Measurements from ENCODE around the gene ZNF438.

ZNF438 gene

DNA sequence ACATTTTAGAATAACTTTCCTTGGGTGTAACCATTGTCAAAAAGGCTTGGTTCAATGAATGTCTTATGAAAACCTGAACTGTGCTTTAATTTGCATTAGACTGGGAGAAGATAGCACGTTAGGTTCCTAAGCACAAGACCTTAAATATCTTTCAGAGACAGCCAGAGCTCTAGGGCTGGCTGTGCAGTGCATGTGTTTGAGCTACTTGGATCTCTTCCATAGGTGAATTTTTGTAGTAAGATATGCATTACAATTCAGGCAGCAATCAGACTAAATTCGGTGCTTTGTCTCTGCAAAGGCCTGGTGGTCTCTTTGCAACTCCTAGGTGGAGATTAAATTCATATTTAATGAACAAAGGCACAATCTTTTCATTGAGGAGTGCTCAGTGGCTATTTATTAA, 192.0 kb downstream of the ZNF438 start:
- DNase-seq, result no peak

DNA sequence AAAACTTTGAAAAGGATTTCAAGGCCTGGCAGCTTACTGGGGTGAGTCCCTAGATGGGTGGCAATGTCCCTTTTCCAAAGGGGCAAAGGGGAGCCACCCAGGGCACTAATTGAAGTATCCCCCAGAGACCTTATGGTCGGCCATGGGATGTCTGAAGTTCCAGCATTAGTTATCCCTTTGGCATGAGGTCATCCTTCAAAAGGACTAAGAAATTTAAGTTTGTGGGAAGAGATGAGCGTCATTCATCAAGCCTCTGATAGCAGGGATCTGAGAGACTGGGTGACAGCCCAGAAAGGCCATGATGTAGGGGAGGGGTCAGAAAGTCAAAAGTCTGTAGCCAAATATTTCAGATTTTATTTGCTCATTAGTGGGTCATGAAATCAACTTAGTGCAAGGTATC, 195.3 kb downstream of the ZNF438 start:
- no peak for DNase-seq

GRCh38 chr10:30835146-30835545, 196.5 kb downstream of the ZNF438 start:
- no peak for DNase-seq

DNA sequence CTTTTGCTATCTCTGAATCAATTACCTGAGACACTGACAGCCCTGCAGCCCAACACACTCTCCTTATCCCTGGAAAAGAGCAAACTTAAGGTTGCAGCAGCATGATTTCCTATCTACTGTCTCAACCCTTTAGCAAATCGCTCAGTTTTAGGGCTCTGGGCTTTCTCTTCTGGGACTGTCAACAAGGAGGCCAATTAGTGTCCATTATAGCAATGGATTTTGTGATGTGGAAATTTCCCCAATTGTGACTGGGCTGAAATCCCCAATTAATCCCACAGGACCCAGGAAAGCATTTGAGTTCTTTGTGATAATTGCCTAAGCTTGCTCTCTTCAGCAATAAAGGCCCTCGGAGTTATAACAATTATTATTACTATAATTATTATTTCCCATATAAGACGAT, 197.0 kb downstream of the ZNF438 start:
- DNase-seq, result no peak

DNA sequence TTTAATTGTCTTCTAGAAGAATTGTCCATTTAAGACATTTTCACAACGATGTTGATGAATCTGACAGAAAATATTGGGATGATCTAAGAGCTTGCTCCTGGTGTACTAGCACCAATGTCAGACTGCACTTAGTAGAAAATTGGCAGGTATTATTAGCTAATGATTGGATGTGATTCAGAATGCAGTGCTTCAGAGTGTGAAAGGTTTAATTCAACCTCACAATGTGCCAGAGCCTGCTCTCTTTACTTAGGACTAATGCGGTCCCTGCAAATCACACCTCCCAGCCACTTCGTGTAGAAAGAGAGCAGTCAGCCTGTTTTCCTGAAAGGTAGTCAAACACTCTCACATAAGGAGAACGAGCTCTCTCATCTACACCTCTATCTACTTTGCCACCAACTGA, 197.5 kb downstream of the ZNF438 start:
- DNase-seq, result no peak

DNA sequence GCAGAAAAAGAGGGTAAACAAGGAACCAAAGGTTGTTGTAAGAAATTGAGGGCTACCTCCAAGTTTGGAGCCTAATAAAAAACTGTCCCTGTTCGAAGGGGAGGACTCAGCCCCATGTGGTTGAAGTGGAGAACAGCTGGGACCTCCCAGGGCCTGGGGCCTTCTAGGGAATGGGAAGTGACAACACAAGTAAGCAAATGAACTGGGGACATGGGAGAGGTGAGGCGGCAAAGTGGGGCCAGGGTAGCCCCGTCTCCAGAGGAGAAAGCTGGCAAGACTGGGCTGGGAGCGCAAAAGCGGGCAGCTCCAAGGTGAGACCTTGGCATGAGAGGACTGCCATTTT, 198.1 kb downstream of the ZNF438 start:
- DNase-seq, result no peak

GRCh38 chr10:30832749-30833627, 198.7 kb downstream of the ZNF438 start:
- no peak for DNase-seq

DNA sequence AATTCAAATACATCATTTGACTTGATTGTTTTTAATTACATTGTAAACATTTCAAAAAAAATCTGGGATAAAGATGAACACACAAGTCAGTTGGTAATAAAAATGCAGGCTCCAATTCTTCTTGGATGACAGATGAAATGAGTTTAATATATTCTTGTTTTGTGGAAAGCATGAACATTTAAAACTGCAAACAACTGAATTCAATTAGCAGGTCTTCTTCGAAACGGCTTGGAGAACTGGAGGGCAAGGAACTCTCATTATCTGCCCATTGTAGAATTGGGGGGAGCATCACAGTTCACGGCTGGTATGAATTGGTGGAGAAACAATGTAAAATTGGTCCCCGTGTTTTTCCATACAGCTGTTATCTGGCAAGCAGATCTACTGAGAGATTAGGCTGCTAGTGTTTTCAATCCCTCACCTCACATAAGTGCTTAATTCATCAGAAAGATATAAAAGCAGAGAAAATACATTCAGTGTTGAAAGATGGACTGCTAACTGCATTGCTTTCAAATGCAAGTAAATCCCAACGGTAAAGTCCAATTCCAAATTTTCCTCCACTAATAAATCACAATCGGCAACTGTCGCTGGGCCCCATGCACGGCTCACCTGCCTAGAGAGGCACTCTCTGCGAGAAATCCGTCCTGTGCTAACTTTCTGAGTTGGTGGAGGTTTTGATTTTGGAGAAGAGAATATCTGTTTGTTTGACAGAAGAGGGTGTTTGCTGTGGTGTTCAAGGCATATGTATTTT, 199.5 kb downstream of the ZNF438 start:
- DNase-seq, result no peak

GRCh38 chr10:30831426-30831825, 200.2 kb downstream of the ZNF438 start:
- DNase-seq, result no peak

GRCh38 chr10:30830315-30831230, 201.1 kb downstream of the ZNF438 start:
- DNase-seq, result no peak

GRCh38 chr10:30829901-30830300, 201.8 kb downstream of the ZNF438 start:
- DNase-seq, result no peak

DNA sequence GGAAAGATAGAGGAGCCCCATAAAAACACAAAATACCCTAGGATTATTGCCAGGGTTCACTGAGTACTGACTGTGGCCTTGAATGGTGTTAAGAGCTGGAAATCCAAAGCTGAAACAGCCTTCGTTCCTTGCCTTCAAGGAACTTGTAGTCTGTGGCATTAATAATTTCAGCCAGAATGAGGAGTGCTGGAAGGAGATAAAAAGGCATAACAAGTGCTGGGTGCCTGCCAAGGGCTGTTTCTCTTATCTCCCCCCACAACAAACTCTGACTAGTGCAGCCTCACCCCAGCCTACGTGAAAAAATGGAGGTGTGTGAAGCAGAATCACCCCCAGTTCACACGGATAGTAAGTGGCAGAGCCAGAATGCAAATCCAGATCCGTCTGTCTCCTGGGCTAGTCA, 203.0 kb downstream of the ZNF438 start:
- no peak for DNase-seq

DNA sequence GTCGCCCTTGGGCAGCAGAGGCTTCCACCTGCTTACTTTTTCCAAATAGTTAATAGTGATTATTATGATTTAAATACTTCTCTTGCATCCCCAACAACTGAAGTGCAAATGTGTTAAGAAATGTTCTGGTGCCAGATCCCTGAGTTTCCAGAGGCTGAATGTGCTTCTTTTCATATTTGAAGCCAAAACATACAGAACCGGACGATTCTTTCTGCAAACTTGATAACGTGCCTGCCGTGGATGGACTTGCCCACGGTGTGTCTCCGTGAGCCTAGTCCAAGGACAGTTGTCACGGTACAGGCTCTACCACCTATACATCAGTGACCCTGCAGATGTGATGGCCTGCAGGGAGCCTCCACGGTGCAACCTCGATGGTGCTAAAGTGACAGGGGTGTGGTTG, 203.5 kb downstream of the ZNF438 start:
- DNase-seq, result no peak

- DNase-seq, result no peak
Measured at GRCh38 chr10:30827531-30828120, 204.0 kb downstream of the ZNF438 start.

GRCh38 chr10:30826679-30827078, 205.0 kb downstream of the ZNF438 start:
- DNase-seq, result no peak

GRCh38 chr10:30825495-30825894, 206.2 kb downstream of the ZNF438 start:
- DNase-seq, result no peak

GRCh38 chr10:30825022-30825421, 206.6 kb downstream of the ZNF438 start:
- no peak for DNase-seq

DNA sequence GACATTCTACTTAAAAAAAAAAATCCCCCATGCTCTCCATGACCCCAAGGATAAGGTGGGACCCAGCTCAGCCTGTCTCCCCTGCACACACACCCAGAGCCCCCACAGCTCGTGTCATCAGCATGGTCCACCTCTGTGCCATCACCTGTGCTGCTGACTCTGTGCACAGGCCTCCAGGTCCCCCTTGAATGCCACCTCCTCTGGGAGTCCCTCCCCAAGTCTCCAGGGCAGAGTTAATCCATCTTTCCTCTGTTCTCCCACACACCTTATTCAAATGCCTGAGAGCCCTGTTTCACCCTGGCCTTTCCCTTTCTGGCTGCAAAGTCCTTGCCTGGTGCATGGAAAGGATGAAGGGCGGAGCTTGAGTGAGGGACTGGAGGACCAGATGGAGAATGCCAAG, 208.0 kb downstream of the ZNF438 start:
- DNase-seq, result no peak

DNA sequence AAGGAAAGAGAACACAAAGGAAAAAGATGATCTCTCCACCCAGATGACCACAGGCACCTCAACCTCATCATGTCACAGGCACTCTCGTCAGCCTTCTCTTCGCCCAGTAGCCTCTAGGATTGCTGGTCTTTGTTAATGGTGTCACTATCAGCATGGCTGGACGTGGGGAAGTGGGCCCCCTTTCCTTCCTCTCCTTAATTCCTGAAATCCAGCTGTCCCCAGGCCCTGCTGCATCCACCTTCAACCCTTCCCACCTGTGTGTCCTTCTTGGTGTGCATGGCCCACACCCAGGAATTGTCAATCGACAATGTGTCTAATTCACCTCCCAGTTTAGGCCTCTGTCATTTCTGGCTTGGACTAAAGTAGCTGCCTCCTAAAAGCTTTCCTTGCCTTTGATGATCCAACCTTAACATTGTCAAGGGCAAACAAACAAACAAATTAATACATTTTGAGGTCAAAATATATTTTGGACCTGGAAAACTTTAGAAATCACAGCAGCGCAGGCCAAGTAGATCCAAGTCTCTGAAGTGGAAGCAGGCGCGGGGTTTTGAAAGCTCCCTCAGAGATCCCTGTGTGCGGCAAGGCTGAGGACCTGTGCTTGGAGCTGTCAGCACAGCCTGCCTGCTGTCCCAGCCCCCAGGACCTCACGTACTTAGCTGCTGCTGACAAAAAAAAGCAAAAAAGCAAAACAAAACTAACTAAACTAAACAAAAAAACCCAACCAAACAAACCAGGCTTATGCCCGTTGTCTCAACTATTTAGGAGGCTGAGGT, 208.8 kb downstream of the ZNF438 start:
- no peak for DNase-seq

- no peak for DNase-seq
Measured at GRCh38 chr10:30821994-30822692, 209.5 kb downstream of the ZNF438 start.

DNA sequence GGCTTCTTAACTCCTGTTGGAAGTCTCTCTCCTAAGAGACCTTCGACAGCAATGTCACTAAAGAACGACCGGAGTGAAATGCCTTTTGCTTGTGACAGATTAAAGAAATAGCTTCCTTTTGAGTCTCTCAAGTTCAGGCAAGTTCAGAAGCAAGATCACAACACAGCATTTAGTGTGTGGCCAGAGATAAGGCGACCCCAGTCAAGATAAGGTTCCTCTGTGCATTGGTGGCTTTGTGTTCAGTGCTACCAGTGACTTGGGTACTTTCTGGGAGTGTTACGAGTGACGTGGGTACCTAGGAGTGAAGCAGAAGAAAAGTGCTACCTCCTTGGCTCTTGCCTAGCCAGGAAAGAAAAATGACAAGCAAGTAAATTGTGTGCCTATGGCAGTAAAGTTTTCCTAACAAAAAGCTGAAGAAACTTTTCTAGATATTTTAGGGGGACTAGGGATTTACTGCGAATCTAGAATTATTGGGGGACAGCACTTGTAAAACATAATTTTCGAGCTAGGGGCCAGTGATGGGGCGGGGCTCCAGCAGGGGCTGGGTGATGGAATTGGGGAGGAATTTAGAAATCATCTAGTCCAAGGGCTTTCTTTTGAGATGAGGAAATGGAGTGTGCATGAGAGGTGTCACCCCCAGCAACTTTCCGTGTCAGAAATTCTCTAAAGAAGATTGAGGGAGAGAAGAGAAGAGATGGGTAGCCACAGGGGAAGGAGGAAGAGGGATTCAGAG, 210.2 kb downstream of the ZNF438 start:
- DNase-seq, result no peak

Data from NCI-H1436 treated with DMSO at 0.1 percent for 48 hours (cell line).